Body of pancreas (tissue), 4 donors: ENCODE data around the gene GRIN1.

ENCODE experiments used
- CTCF ChIP-seq, 7 experiments: fragments of 450-650 bp in 4 of 7; fragments of 200-600 bp in 3 of 7; sonication (generic) in 3 of 7; IDR thresholded peaks; one replicate each; pipeline ENCODE4 v1.5.1; 2016 to 2019; ENCODE audit warnings: antibody characterized with exemption in 7 of 7
- POLR2A ChIP-seq, 3 donors: fragments of 450-650 bp; IDR thresholded peaks; one replicate each; pipeline ENCODE4 v1.6.1; 2016; ENCODE audit warnings: antibody characterized with exemption in 3 of 3, mild to moderate bottlenecking in 2 of 3

- no peak for TF ChIP-seq CTCF (IDR thresholded peaks at IDR 0.05)
- peak; percentile 28 to 59 (median 51) for TF ChIP-seq POLR2A (IDR thresholded peaks at IDR 0.05)
Measured at GRCh38 chr9:137194909-137195308, 56.0 kb downstream of the GRIN1 start.
